Activated naive CD4-positive, alpha-beta T cell treated with anti-CD3 and anti-CD28 coated beads, Interleukin-2, amount 50 U/mL, for 24 hours (primary cell): ENCODE results near the gene NLRP12.
"Not testable (repeated sequence)": the region's sequence is repeated elsewhere in the genome, so short reads cannot be mapped to it uniquely, and the experiment has no call there.

Experiments used
- H3K27ac Mint-ChIP-seq: one replicate; pipeline ENCODE4 v1.8.0; 2021; ENCODE audit warnings: mild to moderate bottlenecking, mixed read lengths
- H3K27me3 Mint-ChIP-seq: one replicate; pipeline ENCODE4 v1.8.0; 2021; ENCODE audit warnings: mixed read lengths
- H3K36me3 Mint-ChIP-seq: one replicate; pipeline ENCODE4 v1.8.0; 2021; ENCODE audit warnings: mixed read lengths
- H3K4me1 Mint-ChIP-seq: one replicate; pipeline ENCODE4 v1.8.0; 2021; ENCODE audit warnings: mixed read lengths
- H3K4me3 Mint-ChIP-seq: one replicate; pipeline ENCODE4 v1.8.0; 2021; ENCODE audit warnings: mild to moderate bottlenecking, mixed read lengths
- H3K9me3 Mint-ChIP-seq: one replicate; pipeline ENCODE4 v1.8.0; 2021; ENCODE audit warnings: mixed read lengths

The NLRP12 gene

GRCh38 chr19:53808710-53809125, 15.4 kb downstream of the NLRP12 start:
- H3K27ac Mint-ChIP-seq = no peak overlapping the region

GRCh38 chr19:53801257-53801656, 22.9 kb downstream of the NLRP12 start:
- Mint-ChIP-seq H3K27ac (no peak overlapping the region), H3K4me1 (no peaks in the 10 kb centered on the region), H3K4me3 (no peak overlapping the region), H3K27me3 (no peaks in the 10 kb centered on the region), H3K36me3 (no peaks in the 10 kb centered on the region), H3K9me3 (no peaks in the 10 kb centered on the region)

More at GRCh38 chr19:53808710-53809125, 15.4 kb downstream of the NLRP12 start:
- Mint-ChIP-seq H3K36me3 (no peaks in the 10 kb centered on the region), H3K9me3 (no peaks in the 10 kb centered on the region), H3K4me1 (no peaks in the 10 kb centered on the region), H3K4me3 (no peak overlapping the region), H3K27me3 (no peaks in the 10 kb centered on the region)

- Mint-ChIP-seq H3K27ac (no peak overlapping the region), H3K4me1 (no peaks in the 10 kb centered on the region), H3K4me3 (no peak overlapping the region), H3K9me3 (no peaks in the 10 kb centered on the region), H3K36me3 (no peaks in the 10 kb centered on the region), H3K27me3 (no peaks in the 10 kb centered on the region)
Observed at GRCh38 chr19:53795019-53795418, 29.1 kb downstream of the NLRP12 start.

- Mint-ChIP-seq H3K36me3 (no peaks in the 10 kb centered on the region), H3K4me3 (no peak overlapping the region), H3K27me3 (no peaks in the 10 kb centered on the region), H3K4me1 (no peaks in the 10 kb centered on the region), H3K27ac (no peak overlapping the region), H3K9me3 (no peaks in the 10 kb centered on the region)
Observed at GRCh38 chr19:53792721-53793433, 31.2 kb downstream of the NLRP12 start.

- Mint-ChIP-seq H3K9me3 (no peaks in the 10 kb centered on the region), H3K4me3 (no peak overlapping the region), H3K27ac (no peak overlapping the region), H3K27me3 (peaks cover 7% of the 10 kb centered on the region), H3K4me1 (no peaks in the 10 kb centered on the region), H3K36me3 (no peaks in the 10 kb centered on the region)
Observed at GRCh38 chr19:53789708-53790678, 34.1 kb downstream of the NLRP12 start.

- no peaks in the 10 kb centered on the region for H3K4me1 Mint-ChIP-seq
- no peak overlapping the region for H3K4me3 Mint-ChIP-seq
- H3K27me3 Mint-ChIP-seq = peaks cover 7% of the 10 kb centered on the region
- H3K9me3 Mint-ChIP-seq = no peaks in the 10 kb centered on the region
- H3K36me3 Mint-ChIP-seq = no peaks in the 10 kb centered on the region
- no peak overlapping the region for H3K27ac Mint-ChIP-seq
Observed at GRCh38 chr19:53787266-53787665, 36.8 kb downstream of the NLRP12 start.

- peaks cover 7% of the 10 kb centered on the region for H3K27me3 Mint-ChIP-seq
- H3K4me3 Mint-ChIP-seq = no peak overlapping the region
- no peaks in the 10 kb centered on the region for H3K4me1 Mint-ChIP-seq
- H3K9me3 Mint-ChIP-seq = no peaks in the 10 kb centered on the region
- H3K36me3 Mint-ChIP-seq = no peaks in the 10 kb centered on the region
- H3K27ac Mint-ChIP-seq = no peak overlapping the region
Observed at GRCh38 chr19:53786744-53787143, 37.4 kb downstream of the NLRP12 start.

- Mint-ChIP-seq H3K27me3 (peaks cover 7% of the 10 kb centered on the region), H3K4me3 (no peak overlapping the region), H3K9me3 (no peaks in the 10 kb centered on the region), H3K36me3 (no peaks in the 10 kb centered on the region), H3K27ac (no peak overlapping the region), H3K4me1 (no peaks in the 10 kb centered on the region)
Observed at GRCh38 chr19:53785196-53785889, 38.8 kb downstream of the NLRP12 start.

GRCh38 chr19:53782698-53783097, 41.4 kb downstream of the NLRP12 start:
- Mint-ChIP-seq H3K4me1 (no peaks in the 10 kb centered on the region), H3K9me3 (no peaks in the 10 kb centered on the region), H3K27ac (no peak overlapping the region), H3K36me3 (no peaks in the 10 kb centered on the region), H3K27me3 (peaks cover 6% of the 10 kb centered on the region), H3K4me3 (no peak overlapping the region)

GRCh38 chr19:53781332-53781731, 42.8 kb downstream of the NLRP12 start:
- H3K36me3 Mint-ChIP-seq = not testable (repeated sequence)

GRCh38 chr19:53780506-53780905, 43.6 kb downstream of the NLRP12 start:
- no peaks in the 10 kb centered on the region for H3K9me3 Mint-ChIP-seq
- H3K27me3 Mint-ChIP-seq = peaks cover 4% of the 10 kb centered on the region
- no peaks in the 10 kb centered on the region for H3K4me1 Mint-ChIP-seq
- H3K27ac Mint-ChIP-seq = no peak overlapping the region
- H3K36me3 Mint-ChIP-seq = no peaks in the 10 kb centered on the region
- H3K4me3 Mint-ChIP-seq = no peak overlapping the region

More at GRCh38 chr19:53781332-53781731, 42.8 kb downstream of the NLRP12 start:
- H3K27me3 Mint-ChIP-seq, H3K4me3 Mint-ChIP-seq, H3K9me3 Mint-ChIP-seq, H3K27ac Mint-ChIP-seq, H3K4me1 Mint-ChIP-seq: not testable (repeated sequence)

- no peaks in the 10 kb centered on the region for H3K36me3 Mint-ChIP-seq
- peaks cover 6% of the 10 kb centered on the region for H3K4me1 Mint-ChIP-seq
- H3K9me3 Mint-ChIP-seq = no peaks in the 10 kb centered on the region
- peaks cover 4% of the 10 kb centered on the region for H3K27me3 Mint-ChIP-seq
- no peak overlapping the region for H3K4me3 Mint-ChIP-seq
- H3K27ac Mint-ChIP-seq = no peak overlapping the region
Observed at GRCh38 chr19:53775524-53775923, 48.6 kb downstream of the NLRP12 start.

GRCh38 chr19:53774491-53774890, 49.6 kb downstream of the NLRP12 start:
- H3K27ac Mint-ChIP-seq, H3K27me3 Mint-ChIP-seq, H3K36me3 Mint-ChIP-seq, H3K4me3 Mint-ChIP-seq, H3K4me1 Mint-ChIP-seq, H3K9me3 Mint-ChIP-seq: not testable (repeated sequence)

GRCh38 chr19:53773999-53774398, 50.1 kb downstream of the NLRP12 start:
- Mint-ChIP-seq H3K4me1 (peaks cover 6% of the 10 kb centered on the region), H3K9me3 (no peaks in the 10 kb centered on the region), H3K27ac (no peak overlapping the region), H3K36me3 (no peaks in the 10 kb centered on the region), H3K27me3 (peaks cover 4% of the 10 kb centered on the region), H3K4me3 (no peak overlapping the region)

GRCh38 chr19:53772943-53773342, 51.2 kb downstream of the NLRP12 start:
- Mint-ChIP-seq H3K4me3 (no peak overlapping the region), H3K27me3 (peaks cover 4% of the 10 kb centered on the region), H3K4me1 (peaks cover 6% of the 10 kb centered on the region), H3K9me3 (no peaks in the 10 kb centered on the region), H3K27ac (no peak overlapping the region), H3K36me3 (no peaks in the 10 kb centered on the region)

GRCh38 chr19:53771144-53771543, 53.0 kb downstream of the NLRP12 start:
- H3K4me3 Mint-ChIP-seq = no peak overlapping the region
- no peaks in the 10 kb centered on the region for H3K9me3 Mint-ChIP-seq
- no peaks in the 10 kb centered on the region for H3K36me3 Mint-ChIP-seq
- peaks cover 5% of the 10 kb centered on the region for H3K27me3 Mint-ChIP-seq
- no peak overlapping the region for H3K27ac Mint-ChIP-seq
- peaks cover 6% of the 10 kb centered on the region for H3K4me1 Mint-ChIP-seq
